OCI-LY7 (cell line): Measurements from ENCODE around the gene MTHFD1L.

Source experiments
- CTCF ChIP-seq: fragments of 200-600 bp; sonication (generic); conservative IDR thresholded peaks from 2 replicates; pipeline ENCODE4 v1.5.1; 2014; ENCODE audit warnings: mild to moderate bottlenecking, antibody characterized with exemption, low read length, moderate library complexity, mixed read lengths
- EZH2phosphoT487 ChIP-seq: fragments of 200-600 bp; sonication (generic); IDR thresholded peaks from 2 replicates; pipeline ENCODE4 v1.6.1; 2018; ENCODE audit warnings: low read depth, borderline replicate concordance, mild to moderate bottlenecking, mixed run types, antibody characterized with exemption, low read length, moderate library complexity, mixed read lengths

- TF ChIP-seq CTCF, result no peak
- TF ChIP-seq EZH2phosphoT487, result no peak
Observed at GRCh38 chr6:150977281-150977680, 111.8 kb downstream of the MTHFD1L start.
